Fibroblast of mammary gland (primary cell): ENCODE results near the gene DNAJB2.

Experiments used
- DNase-seq: peaks from one replicate; pipeline ENCODE4 v3.0.0-alpha.2; 2010; ENCODE audit warnings: low read depth
- H3K4me3 ChIP-seq: 2 replicates; pipeline ENCODE4 v1.5.1; 2011; ENCODE audit warnings: low read depth, mild to moderate bottlenecking, low read length, moderate library complexity; ENCODE audit not compliant: control insufficient read depth
- CTCF ChIP-seq: conservative IDR thresholded peaks from 2 replicates; pipeline ENCODE4 v1.5.1; 2011; ENCODE audit warnings: low read depth, low read length, inconsistent platforms; ENCODE audit not compliant: control insufficient read depth, insufficient read depth

The DNAJB2 gene

GRCh38 chr2:219271021-219271420, 8.1 kb upstream of the DNAJB2 start:
- no peak for DNase-seq
- no peak for TF ChIP-seq CTCF
- H3K4me3 ChIP-seq = no peak overlapping the region

GRCh38 chr2:219272356-219272755, 6.8 kb upstream of the DNAJB2 start:
- H3K4me3 ChIP-seq = no peak overlapping the region
- no peak for DNase-seq
- no peak for TF ChIP-seq CTCF

- no peak for TF ChIP-seq CTCF
- H3K4me3 ChIP-seq = no peak overlapping the region
- DNase-seq = no peak
Measured at GRCh38 chr2:219272995-219273394, 6.2 kb upstream of the DNAJB2 start.

- TF ChIP-seq CTCF = no peak
- no peak overlapping the region for H3K4me3 ChIP-seq
- DNase-seq = no peak
Measured at GRCh38 chr2:219273937-219274336, 5.2 kb upstream of the DNAJB2 start.

- DNase-seq = peak; percentile 61
- no peak overlapping the region for H3K4me3 ChIP-seq
- no peak for TF ChIP-seq CTCF
Measured at GRCh38 chr2:219274361-219274921, 4.7 kb upstream of the DNAJB2 start.

GRCh38 chr2:219277703-219278654, 1.2 kb upstream of the DNAJB2 start:
- no peak overlapping the region for H3K4me3 ChIP-seq
- DNase-seq = peak; percentile 80
- peak; percentile 94 for TF ChIP-seq CTCF
